Spleen (tissue), 11 donors: ENCODE data around the gene ST6GALNAC4. TPM values are rescaled to one million over a fixed set of nuclear protein-coding genes. Genes with fewer than 3 reads are reported as not detected.

ENCODE experiments used
- DNase-seq: peaks from one replicate; pipeline ENCODE4 v3.0.0-alpha.2; 2020
- H3K27ac ChIP-seq, 8 donors: fragments of 200-600 bp; sonication (generic) in 7 of 8; 1 replicate in 4 of 8; 2 replicates in 4 of 8; pipeline versions ENCODE4 v1.5.0 to v1.8.0; 2016 to 2021; ENCODE audit warnings: inconsistent platforms in 4 of 8, mild to moderate bottlenecking in 4 of 8, moderate library complexity in 1 of 8
- H3K27me3 ChIP-seq, 7 donors: fragments of 200-600 bp; sonication (generic) in 6 of 7; replicated peaks in 1 of 7; 1 replicate in 4 of 7; 2 replicates in 3 of 7; pipeline versions ENCODE4 v1.5.0 to v1.8.0; 2016 to 2021; ENCODE audit warnings: inconsistent platforms in 3 of 7, mild to moderate bottlenecking in 1 of 7
- H3K36me3 ChIP-seq, 6 donors: fragments of 200-600 bp; sonication (generic) in 5 of 6; 1 replicate in 4 of 6; 2 replicates in 2 of 6; pipeline versions ENCODE4 v1.5.0 to v1.8.0; 2016 to 2021; ENCODE audit warnings: inconsistent platforms in 2 of 6
- H3K4me1 ChIP-seq, 6 donors: fragments of 200-600 bp; sonication (generic) in 5 of 6; 1 replicate in 3 of 6; 2 replicates in 3 of 6; pipeline versions ENCODE4 v1.5.0 to v1.8.0; 2016 to 2021; ENCODE audit warnings: inconsistent platforms in 3 of 6
- H3K4me3 ChIP-seq, 8 donors: fragments of 200-600 bp; sonication (generic) in 7 of 8; 1 replicate in 4 of 8; 2 replicates in 4 of 8; pipeline versions ENCODE4 v1.5.0 to v1.8.0; 2016 to 2021; ENCODE audit warnings: inconsistent platforms in 4 of 8, mild to moderate bottlenecking in 4 of 8, moderate library complexity in 2 of 8
- H3K9me3 ChIP-seq, 8 donors: fragments of 200-600 bp; sonication (generic) in 7 of 8; 1 replicate in 4 of 8; 2 replicates in 4 of 8; pipeline versions ENCODE4 v1.5.0 to v1.8.0; 2016 to 2021; ENCODE audit warnings: inconsistent platforms in 4 of 8
- POLR2A ChIP-seq, 3 donors: fragments of 450-650 bp; IDR thresholded peaks; one replicate each; pipeline ENCODE4 v1.5.1; 2017; ENCODE audit warnings: antibody characterized with exemption in 3 of 3, mild to moderate bottlenecking in 1 of 3
- POLR2AphosphoS5 ChIP-seq, 3 donors: sonication (generic); formaldehyde crosslinking; IDR thresholded peaks; one replicate each; pipeline ENCODE4 v1.5.1; 2017; ENCODE audit warnings: antibody characterized with exemption in 3 of 3
- WGBS, 5 donors: extraction: QIAGEN DNeasy Blood & Tissue Kit in 3 of 5; methylation state at CpG; one replicate each; pipeline versions ENCODE4 v1.1.5 to v1.1.7; 2013 to 2018; 5-methylcytosine and 5-hydroxymethylcytosine counted together
- intact Hi-C: fragments of 100-400 bp; cut with DNase I; formaldehyde crosslinking; loops from one replicate; pipeline ENCODE4 v1.15.0; 2023; ENCODE audit warnings: low total_unique reads
- polyA plus RNA-seq, 3 donors: library from polyadenylated mRNA; stranded (reverse); fragments of 200-250 nt; gene quantifications; one replicate each; pipeline ENCODE4 v1.2.1, GENCODE V29; 2013
- total RNA-seq, 7 donors: library from RNA; depleted of rRNA in 3 of 7; stranded (reverse); fragments of >200 nt in 3 of 7; fragmentation: NEBNext Ultra II Directional in 4 of 7; extraction: Animal tissue kit (Norgen Biotek cat#: 25700) in 4 of 7; gene quantifications; one replicate each; pipeline versions ENCODE4 v1.1.0 to v1.2.1, GENCODE V29; 2016 to 2021
- TF ChIP-seq, protein P1 (sequence below), 11 experiments: fragments of 200-600 bp in 7 of 11; fragments of 450-650 bp in 4 of 11; sonication (generic) in 4 of 11; IDR thresholded peaks in 8 of 11; conservative IDR thresholded peaks in 3 of 11; 1 replicate in 7 of 11; 2 replicates in 4 of 11; pipeline versions ENCODE4 v1.4.0 to v1.8.0; 2016 to 2021; ENCODE audit warnings: antibody characterized with exemption in 11 of 11, inconsistent platforms in 4 of 11, mild to moderate bottlenecking in 1 of 11
- donor health status: healthy with polysubstance abuse.
- donor health status: DM: no; HTN: no; CAD: no; lungs with moderate emphysema.
- donor health status: DM: no; HTN: no; CAD: no.
- donor health status: Bipolar disorder and iron deficiency.
- donor health status: healthy.
- donor health status: DM: no; HTN: no; CAD: no.
- donor health status: DM: yes; HTN: yes; CAD: no.

Gene ST6GALNAC4
- total and polyA plus RNA-seq, 10 donors = 16.0 to 92.8 (median 59.3) TPM

DNA sequence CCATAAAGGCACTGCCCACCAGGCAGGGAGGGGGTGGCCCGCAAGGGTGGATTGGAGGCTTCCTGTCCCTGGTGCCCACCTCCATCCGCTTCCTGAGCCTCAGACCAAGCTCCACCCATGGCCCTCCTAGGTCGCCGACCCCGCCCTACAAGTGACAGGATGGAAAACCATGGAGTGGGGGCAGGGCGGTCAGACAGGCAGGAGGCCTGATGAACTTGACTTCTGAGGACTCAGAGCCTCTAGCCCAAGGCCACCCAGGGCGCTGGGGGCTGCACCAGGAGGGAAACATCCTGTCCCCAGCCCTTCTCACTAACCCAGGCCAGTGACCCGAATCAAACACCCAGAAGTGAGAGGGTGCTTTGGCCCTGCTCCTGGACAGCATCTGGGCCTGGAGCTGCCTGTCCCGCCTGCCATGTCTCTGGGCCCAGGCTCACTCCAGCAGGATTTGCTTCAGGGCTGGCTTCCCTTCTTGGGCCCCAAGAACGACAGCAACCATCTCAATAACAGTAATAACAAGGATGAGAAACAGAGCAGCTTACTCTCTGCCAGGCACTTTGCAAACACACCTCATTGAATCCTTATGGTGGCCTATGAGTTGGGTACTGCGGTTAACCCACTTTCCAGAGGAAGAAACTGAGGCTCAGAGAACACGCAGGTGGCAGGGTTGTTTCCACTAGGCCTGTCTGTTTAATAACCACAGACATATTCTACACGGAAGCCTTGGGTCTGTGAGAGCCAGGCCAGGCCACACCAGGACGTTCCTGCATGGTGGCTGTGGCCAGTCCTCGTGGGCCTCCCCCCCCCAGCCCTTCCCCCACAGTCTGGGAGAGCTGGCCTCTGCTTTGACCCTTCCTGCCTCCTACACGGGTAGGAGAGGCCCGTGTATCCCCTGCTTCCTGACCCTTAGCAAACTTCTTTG is 13.0 kb downstream of the ST6GALNAC4 start:
- Histone ChIP-seq H3K4me1 (peaks cover 70 to 93% (median 84%) of the 10 kb centered on the region in 6 donors), H3K36me3 (peaks cover 0 to 17% (median 12%) of the 10 kb centered on the region in 6 donors)
- TF ChIP-seq, protein P1, sequence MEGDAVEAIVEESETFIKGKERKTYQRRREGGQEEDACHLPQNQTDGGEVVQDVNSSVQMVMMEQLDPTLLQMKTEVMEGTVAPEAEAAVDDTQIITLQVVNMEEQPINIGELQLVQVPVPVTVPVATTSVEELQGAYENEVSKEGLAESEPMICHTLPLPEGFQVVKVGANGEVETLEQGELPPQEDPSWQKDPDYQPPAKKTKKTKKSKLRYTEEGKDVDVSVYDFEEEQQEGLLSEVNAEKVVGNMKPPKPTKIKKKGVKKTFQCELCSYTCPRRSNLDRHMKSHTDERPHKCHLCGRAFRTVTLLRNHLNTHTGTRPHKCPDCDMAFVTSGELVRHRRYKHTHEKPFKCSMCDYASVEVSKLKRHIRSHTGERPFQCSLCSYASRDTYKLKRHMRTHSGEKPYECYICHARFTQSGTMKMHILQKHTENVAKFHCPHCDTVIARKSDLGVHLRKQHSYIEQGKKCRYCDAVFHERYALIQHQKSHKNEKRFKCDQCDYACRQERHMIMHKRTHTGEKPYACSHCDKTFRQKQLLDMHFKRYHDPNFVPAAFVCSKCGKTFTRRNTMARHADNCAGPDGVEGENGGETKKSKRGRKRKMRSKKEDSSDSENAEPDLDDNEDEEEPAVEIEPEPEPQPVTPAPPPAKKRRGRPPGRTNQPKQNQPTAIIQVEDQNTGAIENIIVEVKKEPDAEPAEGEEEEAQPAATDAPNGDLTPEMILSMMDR (IDR thresholded peaks at IDR 0.05 in 8 of 11, conservative IDR thresholded peaks at IDR 0.05 in 3 of 11) = no peak
- TF ChIP-seq POLR2A (IDR thresholded peaks at IDR 0.05) (no peak), POLR2AphosphoS5 (IDR thresholded peaks at IDR 0.05) (peak; percentile 90 to 92 (median 92))

DNA sequence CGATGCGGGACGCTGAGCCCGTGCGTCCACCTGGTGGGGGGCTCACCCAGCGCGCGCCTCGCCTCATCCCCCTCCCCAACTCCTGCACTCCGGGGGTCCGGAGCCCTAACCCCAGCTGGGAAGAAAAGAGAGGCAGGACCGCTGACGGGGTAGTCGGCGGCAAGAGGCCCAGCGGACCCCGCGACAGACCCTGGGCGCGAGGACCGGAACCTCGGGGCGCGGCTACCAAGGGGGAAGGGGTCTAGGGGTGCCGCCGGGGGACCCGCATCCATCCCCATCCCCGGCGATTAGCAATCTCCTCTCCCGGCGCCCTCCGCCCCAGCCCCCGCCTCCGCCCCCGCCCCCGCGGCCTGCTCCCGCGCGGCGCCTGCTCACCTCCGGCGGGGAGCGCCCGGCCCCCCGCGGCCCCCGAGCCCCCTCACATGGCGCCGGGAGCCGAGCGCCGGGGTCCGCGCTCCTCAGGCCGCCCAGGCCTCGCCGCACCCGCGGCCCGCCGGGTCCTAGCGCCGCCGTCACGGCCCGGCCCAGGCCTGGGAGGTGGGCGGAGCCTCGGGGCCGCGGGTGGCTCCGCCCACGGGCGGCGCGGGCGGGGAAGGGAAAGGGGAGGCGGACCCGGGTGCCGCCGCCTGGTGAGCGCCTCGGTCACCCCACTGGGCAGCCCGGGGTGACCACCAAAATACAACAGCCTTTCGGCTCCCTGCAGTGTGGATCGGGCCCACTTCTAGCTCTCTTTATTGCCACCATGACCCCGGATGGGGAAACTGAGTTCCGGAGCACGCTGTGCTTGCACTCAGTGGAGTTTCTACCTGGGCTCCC is 17.5 kb downstream of the ST6GALNAC4 start, which contains the start of gene ST6GALNAC6:
ST6GALNAC6 (minus strand) TSS at position 476 of the 816 bp plus-strand sequence. CDS start 1,622 bp downstream, outside the sequence.
- Histone ChIP-seq H3K4me3 (peak within 1 kb of the TSS; percentile 57 to 94 (median 78)), H3K36me3 (peaks cover 1 to 27% (median 20%) of the 10 kb centered on the region in 6 donors), H3K4me1 (peaks cover 49 to 92% (median 81%) of the 10 kb centered on the region in 6 donors), H3K9me3 (peaks cover 0 to 17% (median 7%) of the 10 kb centered on the region in 8 donors), H3K27me3 (no peaks in the 10 kb centered on the region), H3K27ac (peak within 1 kb of the TSS; percentile 66 to 92 (median 90))
- DNase-seq = peak; percentile 94
- WGBS, 5 donors = 0 to 2% (median 0%) methylated on average over 7 to 88 of the region's 89 CpGs
- intact Hi-C loops = no loop called here
- TF ChIP-seq POLR2A (IDR thresholded peaks at IDR 0.05) (no peak), POLR2AphosphoS5 (IDR thresholded peaks at IDR 0.05) (peak; percentile 41 to 67 (median 54))
- TF ChIP-seq, protein P1 (IDR thresholded peaks at IDR 0.05 in 8 of 11, conservative IDR thresholded peaks at IDR 0.05 in 3 of 11) = peak in 1 of 11 experiments; percentile 4

More for the DNA sequence above, 13.0 kb downstream of the ST6GALNAC4 start:
- intact Hi-C loops = no loop called here
- peak; percentile 95 for DNase-seq
- peak overlapping the region in 6 of 8 donors; percentile 12 to 65 (median 30) for H3K4me3 ChIP-seq
- peak overlapping the region; percentile 78 to 94 (median 91) for H3K27ac ChIP-seq
- H3K27me3 ChIP-seq = no peaks in the 10 kb centered on the region
- WGBS, 5 donors = 15 to 21% (median 18%) methylated on average over 14 to 17 of the region's 17 CpGs
- no peaks in the 10 kb centered on the region for H3K9me3 ChIP-seq

DNA sequence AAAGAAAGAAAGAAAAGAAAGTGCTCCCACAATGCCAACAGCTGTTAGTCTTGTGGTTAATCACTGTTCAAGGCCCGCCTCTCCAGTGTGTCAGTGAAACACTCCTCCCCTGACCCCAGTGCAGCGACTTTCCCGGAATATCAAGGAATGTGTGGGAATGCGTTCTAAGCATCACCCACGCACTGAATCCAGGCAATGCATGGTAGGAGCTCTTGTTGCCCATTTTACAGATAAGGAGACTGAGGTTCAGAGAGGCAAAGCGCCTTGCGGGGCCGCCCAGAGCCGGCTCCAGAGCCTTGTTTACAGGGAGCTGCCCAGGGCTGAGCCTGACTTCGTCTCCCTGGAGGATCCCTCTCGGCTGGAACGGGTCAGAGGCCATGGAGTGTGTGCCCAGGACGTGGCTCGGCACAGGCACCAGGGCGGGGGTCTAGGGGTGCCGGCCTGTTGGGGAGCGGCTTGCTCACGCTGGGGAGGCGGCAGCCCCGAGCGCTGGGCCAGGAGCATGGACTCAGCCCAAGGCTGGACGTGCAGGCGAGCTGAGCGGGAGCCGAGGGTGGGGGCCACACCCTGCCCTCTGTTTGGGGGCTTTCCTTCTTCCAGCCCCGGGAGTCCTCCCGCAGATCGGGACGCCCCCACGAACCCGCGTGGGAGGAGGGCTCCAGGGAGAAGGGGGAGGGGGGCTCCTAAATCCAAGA is 18.3 kb downstream of the ST6GALNAC4 start:
- peaks cover 42 to 91% (median 76%) of the 10 kb centered on the region in 6 donors for H3K4me1 ChIP-seq
- no peaks in the 10 kb centered on the region for H3K27me3 ChIP-seq
- H3K36me3 ChIP-seq = peaks cover 5 to 35% (median 27%) of the 10 kb centered on the region in 6 donors
- peak overlapping the region; percentile 61 to 92 (median 90) for H3K27ac ChIP-seq
- TF ChIP-seq POLR2A (IDR thresholded peaks at IDR 0.05) (no peak), POLR2AphosphoS5 (IDR thresholded peaks at IDR 0.05) (peak; percentile 54 to 81 (median 75))
- peaks cover 0 to 25% (median 12%) of the 10 kb centered on the region in 8 donors for H3K9me3 ChIP-seq
- H3K4me3 ChIP-seq = peak overlapping the region; percentile 57 to 94 (median 78)
- intact Hi-C loops = no loop called here
- DNase-seq = peak; percentile 87
- 11 to 36% (median 22%) methylated on average over 15 to 32 of the region's 32 CpGs for WGBS, 5 donors
